Muscle of leg (tissue), 11 donors: ENCODE results near the gene SGTA. TPM values are rescaled to one million over a fixed set of nuclear protein-coding genes. Genes with fewer than 3 reads are reported as not detected.
A peak's percentile ranks its signal among the peaks of the same experiment; 100 is the strongest.
"Not testable (repeated sequence)": the region's sequence is repeated elsewhere in the genome, so short reads cannot be mapped to it uniquely, and the experiment has no call there.

Experiments
- DNase-seq: peaks from one replicate; pipeline ENCODE4 v3.0.0; 2013
- H3K27ac ChIP-seq: one replicate; pipeline ENCODE4 v1.5.1; 2013; ENCODE audit warnings: mild to moderate bottlenecking, low read length, control low read depth
- H3K27me3 ChIP-seq: one replicate; pipeline ENCODE4 v1.6.1; 2013; ENCODE audit warnings: low read length; ENCODE audit not compliant: control insufficient read depth, insufficient read depth
- H3K36me3 ChIP-seq: one replicate; pipeline ENCODE4 v1.6.1; 2013; ENCODE audit warnings: low read length; ENCODE audit not compliant: control insufficient read depth, insufficient read depth
- H3K4me1 ChIP-seq: one replicate; pipeline ENCODE4 v1.6.1; 2013; ENCODE audit warnings: low read length; ENCODE audit not compliant: control insufficient read depth, insufficient read depth
- H3K4me3 ChIP-seq: one replicate; pipeline ENCODE4 v1.5.1; 2013; ENCODE audit warnings: low read length, control low read depth
- H3K9me3 ChIP-seq: replicated peaks from 2 replicates; pipeline ENCODE4 v1.6.1; 2013; ENCODE audit warnings: low read depth, low read length; ENCODE audit not compliant: control insufficient read depth
- WGBS: methylation state at CpG from one replicate; pipeline ENCODE4 v1.1.5; 2013; ENCODE audit warnings: missing lambda C conversion rate; ENCODE audit not compliant: insufficient coverage; 5-methylcytosine and 5-hydroxymethylcytosine counted together
- polyA plus RNA-seq, 8 donors: library from polyadenylated mRNA; unstranded; fragments of 120-200 nt; gene quantifications; one replicate each; pipeline versions ENCODE4 v1.2.1 to v1.2.3, GENCODE V29; 2013; ENCODE audit warnings: inconsistent platforms in 1 of 8, low replicate concordance in 1 of 8; ENCODE audit not compliant: insufficient read length in 8 of 8, insufficient read depth in 1 of 8
- total RNA-seq: library from RNA; stranded (reverse); fragments of 120-200 nt; gene quantifications from one replicate; pipeline ENCODE4 v1.2.4, GENCODE V29; 2013

Gene SGTA
- total and polyA plus RNA-seq, 9 donors, result 39.9 to 95.8 (median 80.1) TPM

DNA sequence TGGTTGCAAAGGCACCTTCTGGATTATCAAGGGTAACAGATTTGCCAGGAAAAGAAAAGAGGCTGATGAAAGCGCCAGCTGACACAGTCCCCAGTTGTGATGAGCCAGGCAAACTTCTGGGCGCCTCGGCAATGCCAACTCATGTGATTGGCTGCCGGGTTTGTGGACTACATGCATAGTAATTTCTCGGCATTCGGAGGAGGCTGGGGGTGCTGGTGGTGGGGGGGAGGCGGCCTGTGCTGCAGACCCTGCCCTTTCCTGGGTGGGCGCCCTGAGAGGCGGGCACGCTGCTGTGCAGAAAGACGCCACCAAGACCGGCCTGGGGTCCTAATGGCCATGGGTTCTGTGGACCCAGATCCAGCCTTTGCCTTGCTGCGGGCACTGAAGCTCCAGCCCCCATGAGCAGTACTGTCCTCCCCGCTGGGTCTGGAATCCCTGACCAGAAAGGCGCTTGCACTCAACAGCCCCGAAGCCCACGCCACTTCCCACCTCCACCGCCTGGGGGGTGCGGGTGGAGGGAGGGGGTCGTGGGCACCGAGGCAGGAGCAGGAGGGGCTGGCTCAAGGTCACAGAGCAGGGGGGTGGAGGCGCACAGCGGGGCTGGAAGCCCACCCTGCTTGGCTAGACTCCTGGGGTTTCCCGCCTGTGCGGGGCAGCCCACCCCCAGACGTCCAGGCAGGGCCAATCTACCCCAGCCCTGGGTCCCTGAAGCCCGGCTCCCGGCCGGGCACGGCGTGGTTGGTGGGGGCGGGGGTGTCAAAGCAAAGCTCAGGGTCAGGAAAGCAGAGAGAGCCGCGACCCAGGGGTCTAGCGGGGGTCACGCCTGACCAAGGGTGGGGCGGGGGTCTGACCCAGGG lies 62.9 kb downstream of the SGTA start:
- no peak overlapping the region for H3K27ac ChIP-seq
- 11% methylated on average over 21 of the region's 37 CpGs for WGBS
- peaks cover 23% of the 10 kb centered on the region for H3K27me3 ChIP-seq

DNA sequence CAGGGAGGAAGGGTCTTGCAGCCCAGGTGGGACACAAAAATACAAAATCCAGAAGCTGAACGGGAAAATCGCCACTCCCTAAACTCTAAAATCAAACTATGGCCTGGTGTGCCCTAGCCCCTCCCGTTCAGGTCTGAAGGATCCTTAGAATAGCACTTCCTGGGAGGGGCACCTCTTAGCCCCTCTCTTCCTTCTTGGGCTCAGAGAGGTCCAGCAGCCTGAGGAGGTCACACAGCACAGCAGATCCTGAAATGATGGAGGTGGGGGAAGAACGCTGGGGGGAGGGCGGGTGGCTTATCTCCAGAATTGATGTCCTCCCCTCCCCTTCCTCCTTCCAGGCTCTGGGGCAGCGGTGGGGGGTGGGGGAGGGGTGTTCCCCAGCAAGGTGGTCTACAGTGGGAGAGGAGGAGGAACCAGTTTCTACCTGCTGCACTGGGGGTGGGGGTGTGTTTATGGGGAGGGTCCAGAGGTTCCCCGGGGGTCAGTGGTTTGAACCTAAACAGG lies 63.8 kb downstream of the SGTA start:
- Histone ChIP-seq H3K4me3 (no peak overlapping the region), H3K9me3 (peaks cover 8% of the 10 kb centered on the region), H3K36me3 (no peaks in the 10 kb centered on the region), H3K4me1 (peaks cover 32% of the 10 kb centered on the region), H3K27me3 (peaks cover 21% of the 10 kb centered on the region), H3K27ac (no peak overlapping the region)
- no peak for DNase-seq
- WGBS, result no CpG with 5 or more reads among the region's 7 CpGs

More for the DNA sequence above, 62.9 kb downstream of the SGTA start:
- Histone ChIP-seq H3K4me1 (peaks cover 32% of the 10 kb centered on the region), H3K9me3 (peaks cover 7% of the 10 kb centered on the region), H3K4me3 (peak overlapping the region; percentile 33), H3K36me3 (no peaks in the 10 kb centered on the region)
- no peak for DNase-seq

- H3K9me3 ChIP-seq, result peaks cover 8% of the 10 kb centered on the region
- no peak for DNase-seq
- no peaks in the 10 kb centered on the region for H3K36me3 ChIP-seq
- 76% methylated on average over 43 of the region's 52 CpGs for WGBS
- H3K4me1 ChIP-seq, result peaks cover 24% of the 10 kb centered on the region
- H3K4me3 ChIP-seq, result no peak overlapping the region
- no peak overlapping the region for H3K27ac ChIP-seq
- peaks cover 21% of the 10 kb centered on the region for H3K27me3 ChIP-seq
Observed at GRCh38 chr19:2717638-2718541, 65.2 kb downstream of the SGTA start.

- WGBS, result 85% methylated on average over 44 of the region's 51 CpGs
- Histone ChIP-seq H3K27me3 (peaks cover 12% of the 10 kb centered on the region), H3K27ac (no peak overlapping the region), H3K36me3 (no peaks in the 10 kb centered on the region), H3K9me3 (peaks cover 8% of the 10 kb centered on the region), H3K4me3 (no peak overlapping the region), H3K4me1 (peaks cover 17% of the 10 kb centered on the region)
- no peak for DNase-seq
Observed at GRCh38 chr19:2716722-2717637, 66.1 kb downstream of the SGTA start.

DNA sequence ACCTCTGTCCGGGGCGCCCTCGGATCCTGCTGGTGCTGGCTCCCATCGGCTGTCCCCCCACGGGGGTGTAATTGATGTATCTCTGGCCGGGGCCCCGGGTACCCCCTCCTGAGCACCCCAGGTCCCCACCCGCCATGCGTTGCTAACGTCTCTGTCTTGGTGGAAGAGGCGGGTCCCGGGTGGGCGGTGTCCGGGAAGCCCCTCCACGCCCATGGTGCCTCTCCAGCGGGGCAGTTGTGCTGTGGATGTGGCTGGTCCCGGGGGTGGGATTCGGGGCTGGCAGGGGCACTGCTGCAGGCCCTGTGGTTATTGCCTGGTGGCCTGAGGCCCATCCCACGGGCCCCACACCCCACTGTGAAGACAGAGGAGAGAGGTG lies 66.8 kb downstream of the SGTA start:
- peaks cover 7% of the 10 kb centered on the region for H3K27me3 ChIP-seq
- no peaks in the 10 kb centered on the region for H3K36me3 ChIP-seq
- 90% methylated on average over 17 of the region's 19 CpGs for WGBS
- peaks cover 11% of the 10 kb centered on the region for H3K4me1 ChIP-seq
- H3K4me3 ChIP-seq, result no peak overlapping the region
- H3K9me3 ChIP-seq, result peaks cover 8% of the 10 kb centered on the region
- DNase-seq, result no peak
- H3K27ac ChIP-seq, result no peak overlapping the region

GRCh38 chr19:2715470-2716274 lies 67.4 kb downstream of the SGTA start:
- H3K27me3 ChIP-seq, result peaks cover 8% of the 10 kb centered on the region
- WGBS, result 95% methylated on average over 9 of the region's 12 CpGs
- peaks cover 8% of the 10 kb centered on the region for H3K9me3 ChIP-seq
- peaks cover 10% of the 10 kb centered on the region for H3K4me1 ChIP-seq
- no peak for DNase-seq
- H3K27ac ChIP-seq, result no peak overlapping the region
- H3K4me3 ChIP-seq, result no peak overlapping the region
- no peaks in the 10 kb centered on the region for H3K36me3 ChIP-seq

DNA sequence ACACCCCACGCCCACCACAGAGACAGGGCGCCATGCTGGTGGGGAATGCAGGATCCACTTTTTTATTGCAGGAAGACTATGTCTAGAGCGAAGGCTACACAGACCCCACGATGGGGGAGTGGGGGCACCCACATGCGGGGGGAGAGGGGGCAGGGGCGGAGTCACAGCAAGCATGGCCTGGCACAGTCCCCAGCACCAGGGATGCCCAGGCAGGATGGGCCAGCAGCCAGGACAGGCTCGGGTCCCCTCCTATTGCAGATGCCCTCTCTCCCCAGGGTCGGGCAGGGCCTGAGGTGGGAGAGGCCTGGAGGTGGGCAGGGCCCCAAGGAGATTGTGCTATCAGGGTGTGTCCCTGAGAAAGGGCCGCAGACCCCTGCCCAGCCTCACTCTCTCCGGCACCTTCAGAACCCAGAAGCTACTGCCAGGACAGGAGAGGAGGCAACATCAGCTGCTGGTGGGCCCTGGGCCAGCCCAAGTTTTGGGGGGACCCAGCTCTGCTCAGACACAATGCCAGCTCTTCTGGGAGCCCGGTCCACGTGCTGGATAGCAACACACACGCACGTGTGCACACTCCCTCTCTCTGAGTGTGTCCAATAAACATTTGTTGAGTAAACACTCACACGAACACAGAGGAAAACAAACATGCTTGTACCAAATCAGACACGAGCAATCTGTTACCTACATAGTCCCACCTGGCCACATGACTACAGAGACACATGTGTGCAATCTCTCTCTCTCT lies 68.4 kb downstream of the SGTA start:
- Histone ChIP-seq H3K27me3 (peaks cover 2% of the 10 kb centered on the region), H3K4me1 (peaks cover 1% of the 10 kb centered on the region), H3K36me3 (no peaks in the 10 kb centered on the region), H3K9me3 (peaks cover 8% of the 10 kb centered on the region), H3K27ac (no peak overlapping the region), H3K4me3 (no peak overlapping the region)
- no peak for DNase-seq
- 94% methylated on average over 10 of the region's 16 CpGs for WGBS

DNA sequence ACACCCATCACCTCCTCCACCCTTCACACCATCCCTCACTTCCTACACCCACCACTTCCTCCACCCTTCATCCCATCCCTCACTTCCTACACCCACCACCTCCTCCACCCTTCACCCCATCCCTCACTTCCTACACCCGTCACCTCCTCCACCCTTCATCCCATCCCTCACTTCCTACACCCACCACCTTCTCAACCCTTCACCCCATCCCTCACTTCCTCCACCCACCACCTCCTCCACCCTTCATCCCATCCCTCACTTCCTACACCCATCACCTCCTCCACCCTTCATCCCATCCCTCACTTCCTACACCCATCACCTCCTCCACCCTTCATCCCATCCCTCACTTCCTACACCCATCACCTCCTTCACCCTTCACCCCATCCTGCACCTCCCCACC lies 69.0 kb downstream of the SGTA start:
- not testable (repeated sequence) for H3K27ac ChIP-seq, DNase-seq, H3K4me3 ChIP-seq, H3K4me1 ChIP-seq, H3K9me3 ChIP-seq, H3K36me3 ChIP-seq, H3K27me3 ChIP-seq
- 64% methylated on average over 1 of the region's 1 CpG for WGBS
